NCI-H748 (cell line): ENCODE data around the gene C16orf89.
"Not testable (repeated sequence)": the region's sequence is repeated elsewhere in the genome, so short reads cannot be mapped to it uniquely, and the experiment has no call there.

Source experiments
- DNase-seq: peaks from one replicate; lab custom pipeline; 2025; ENCODE audit not compliant: unreplicated experiment; lab: John Stamatoyannopoulos, UW

C16orf89 gene

DNA sequence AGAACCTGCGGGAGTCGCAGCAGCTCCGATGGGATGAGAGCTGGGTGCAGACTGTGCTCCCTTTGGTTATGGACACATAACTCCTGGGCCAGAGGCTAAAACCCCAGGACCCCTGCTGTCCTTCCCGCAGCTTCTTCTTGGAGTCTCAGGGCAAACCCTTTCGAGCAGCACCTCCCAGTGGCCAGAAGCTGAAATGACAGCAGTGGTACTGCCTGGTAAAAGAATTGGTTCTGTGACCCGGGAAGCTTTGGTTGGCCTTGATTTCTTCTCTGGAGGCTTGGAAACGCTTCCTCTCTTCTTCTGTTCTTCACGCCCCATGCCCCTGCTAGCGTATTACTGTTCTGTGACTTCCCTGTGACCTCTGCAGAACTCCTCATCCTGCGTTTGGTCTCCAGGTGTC is 19.0 kb upstream of the C16orf89 start:
- DNase-seq = peak; percentile 27

GRCh38 chr16:5084099-5084731 is 18.5 kb upstream of the C16orf89 start:
- not testable (repeated sequence) for DNase-seq

DNA sequence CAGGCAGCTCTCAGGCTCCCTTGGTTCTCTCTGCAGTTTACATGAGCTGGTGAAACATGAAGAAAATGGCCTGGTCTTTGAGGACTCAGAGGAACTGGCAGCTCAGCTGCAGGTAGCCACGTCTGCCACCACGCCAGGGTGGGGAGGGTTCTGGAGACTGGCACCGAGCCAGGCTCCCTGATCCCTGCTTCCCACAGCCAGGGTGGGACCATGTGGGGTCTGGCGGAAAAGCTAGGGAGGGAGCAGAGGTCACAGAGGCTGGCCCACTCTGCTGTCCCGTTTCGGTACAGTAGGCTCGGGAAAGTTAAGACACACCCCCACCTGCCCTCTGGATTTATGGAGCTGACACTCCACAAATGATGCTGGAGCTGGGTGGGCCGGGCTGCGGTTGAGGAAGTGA is 17.9 kb upstream of the C16orf89 start:
- DNase-seq = not testable (repeated sequence)

GRCh38 chr16:5080996-5081395 is 15.2 kb upstream of the C16orf89 start:
- not testable (repeated sequence) for DNase-seq

GRCh38 chr16:5080461-5080860 is 14.7 kb upstream of the C16orf89 start:
- not testable (repeated sequence) for DNase-seq

DNA sequence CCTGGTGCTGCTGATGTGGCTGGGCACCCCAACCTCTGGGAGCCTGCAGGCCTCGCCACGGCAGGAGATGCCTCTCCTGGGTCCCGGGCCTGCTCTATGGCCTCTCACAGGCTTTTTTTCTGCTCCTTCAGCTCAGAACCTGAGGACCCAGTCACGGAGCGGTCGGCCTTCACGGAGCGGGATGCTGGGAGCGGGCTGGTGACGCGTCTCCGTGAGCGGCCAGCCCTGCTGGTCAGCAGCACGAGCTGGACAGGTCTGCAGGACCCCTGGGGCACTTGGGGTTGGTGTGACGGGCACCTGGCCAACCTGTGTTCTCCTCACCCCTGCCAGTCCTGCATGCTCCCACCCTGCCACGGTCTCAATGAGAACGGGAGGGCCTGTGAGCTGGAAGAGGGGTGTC is 12.9 kb upstream of the C16orf89 start:
- no peak for DNase-seq

- DNase-seq = no peak
Measured at GRCh38 chr16:5077304-5077703, 11.5 kb upstream of the C16orf89 start.

GRCh38 chr16:5075637-5076036 is 9.9 kb upstream of the C16orf89 start:
- DNase-seq = no peak

DNA sequence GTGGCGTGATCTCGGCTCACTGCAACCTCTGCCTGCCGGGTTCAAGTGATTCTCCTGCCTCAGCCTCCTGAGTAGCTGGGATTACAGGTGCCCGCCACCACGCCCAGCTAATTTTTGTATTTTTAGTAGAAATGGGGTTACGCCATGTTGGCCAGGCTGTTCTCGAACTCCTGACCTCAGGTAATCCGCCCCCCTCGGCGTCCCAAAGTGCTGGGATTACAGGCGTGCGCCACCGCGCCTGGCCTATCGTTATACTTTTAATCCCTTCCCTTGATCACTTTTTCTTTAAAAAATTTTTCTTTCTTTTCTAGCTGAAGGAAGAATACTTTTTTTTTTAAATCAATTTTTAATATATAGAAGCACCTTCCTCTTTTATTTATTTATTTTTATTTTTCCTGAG is 8.0 kb upstream of the C16orf89 start:
- DNase-seq = not testable (repeated sequence)

DNA sequence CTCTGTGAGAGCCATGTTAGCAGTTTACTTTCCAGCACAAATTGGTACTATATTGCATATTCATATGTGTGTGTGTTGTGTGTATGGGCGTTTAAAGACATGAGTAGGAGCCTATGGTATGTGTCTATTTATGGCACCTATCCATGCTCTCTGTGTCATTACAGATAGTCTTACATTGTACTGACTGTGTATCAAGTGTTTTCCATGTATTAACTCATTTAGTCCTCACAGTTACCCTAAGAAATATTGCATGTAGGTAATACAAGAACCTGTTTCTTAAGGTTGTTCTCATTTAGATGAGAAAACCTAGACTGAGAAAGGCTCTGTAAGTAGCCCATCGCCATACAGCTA is 7.5 kb upstream of the C16orf89 start:
- no peak for DNase-seq

DNA sequence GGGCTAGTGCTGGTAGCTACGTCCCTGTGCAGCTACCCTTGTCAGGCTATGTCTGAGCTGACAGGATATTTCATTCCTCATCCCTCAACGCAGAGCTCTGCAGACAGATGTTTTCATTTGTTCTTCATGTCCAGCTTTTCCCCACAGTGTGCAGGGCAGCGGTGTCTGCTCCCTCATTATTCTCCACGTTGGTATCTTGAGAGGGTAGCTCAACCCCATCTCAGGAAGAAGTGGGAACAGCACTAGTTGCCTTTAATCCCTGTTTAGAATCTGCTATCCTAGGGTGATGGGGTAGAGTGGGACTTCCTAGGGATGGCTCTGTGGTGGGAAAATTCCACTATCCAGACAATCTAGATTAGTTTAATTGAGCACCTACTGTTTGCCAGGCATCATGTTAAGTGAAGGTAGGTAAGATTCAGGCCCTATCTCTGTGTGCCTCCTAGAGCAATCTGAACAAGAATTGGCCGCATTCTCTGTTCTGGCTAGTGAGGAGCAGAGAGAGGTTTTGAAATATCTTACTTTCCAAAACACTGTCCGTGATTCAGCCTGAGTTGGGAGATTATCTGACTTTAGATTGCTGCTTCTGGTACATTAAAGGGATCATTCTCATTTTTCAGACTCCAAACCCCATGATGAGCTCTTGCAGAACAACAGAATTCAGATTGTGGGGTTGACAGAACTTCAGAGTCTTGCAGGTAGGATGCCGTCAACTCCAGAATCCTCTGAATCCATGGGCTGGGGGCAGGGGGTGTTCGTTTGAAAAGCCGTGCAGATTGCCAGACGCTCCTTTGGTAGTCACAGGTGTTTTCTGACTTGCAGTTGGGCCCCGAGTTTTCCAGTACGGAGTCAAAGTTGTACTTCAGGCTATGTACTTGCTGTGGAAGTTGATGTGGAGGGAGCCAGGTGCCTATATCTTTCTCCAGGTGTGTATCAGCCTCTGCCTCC is 6.8 kb upstream of the C16orf89 start:
- no peak for DNase-seq

DNA sequence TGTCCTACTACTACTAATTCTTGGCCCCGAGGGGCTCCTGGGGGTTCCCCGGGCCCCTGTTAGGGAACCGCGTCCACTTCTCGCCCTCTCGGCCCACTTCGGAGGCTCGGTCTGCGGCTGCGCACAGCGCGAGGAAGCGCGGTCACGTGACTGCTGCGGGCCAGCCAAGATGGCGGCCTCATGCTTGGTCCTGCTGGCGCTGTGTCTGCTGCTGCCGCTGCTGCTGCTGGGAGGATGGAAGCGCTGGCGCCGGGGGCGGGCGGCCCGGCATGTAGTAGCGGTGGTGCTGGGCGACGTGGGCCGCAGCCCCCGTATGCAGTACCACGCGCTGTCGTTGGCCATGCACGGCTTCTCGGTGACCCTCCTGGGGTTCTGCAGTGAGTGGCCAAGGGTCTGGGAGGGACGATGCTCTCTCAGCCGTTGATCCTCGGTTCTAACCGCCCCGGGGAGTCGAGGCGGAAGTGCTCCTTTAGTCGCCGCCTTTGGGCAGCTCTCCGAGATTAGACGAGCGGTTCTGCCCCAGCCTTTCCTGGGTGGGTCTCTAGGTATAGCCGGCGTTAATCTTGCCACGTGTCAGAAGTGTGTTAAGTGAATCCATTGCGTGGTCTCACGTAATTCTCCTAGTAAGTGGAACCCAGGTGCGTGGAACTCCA is 6.1 kb upstream of the C16orf89 start, which contains the start of gene ALG1:
Gene ALG1 (plus strand): TSS at position 163 of the 653 bp plus-strand sequence. CDS start 7 bp downstream, at position 170.
- DNase-seq = peak; percentile 83

DNA sequence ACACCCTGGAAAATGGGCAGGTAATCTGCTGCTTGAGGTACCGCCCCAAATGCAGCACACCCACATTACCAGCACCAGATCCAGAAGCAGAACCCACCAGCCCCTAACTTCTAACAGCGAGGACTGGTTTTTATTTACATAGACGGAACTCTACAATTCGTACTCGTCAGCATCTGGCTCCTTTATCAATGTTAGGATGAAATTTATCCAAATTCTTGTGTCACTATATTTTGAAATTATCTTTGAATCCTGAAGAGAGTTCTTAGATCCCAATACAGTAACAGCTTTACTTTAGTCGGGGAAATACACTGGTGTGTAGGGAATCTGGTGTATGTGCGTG is 5.6 kb upstream of the C16orf89 start:
- no peak for DNase-seq

DNA sequence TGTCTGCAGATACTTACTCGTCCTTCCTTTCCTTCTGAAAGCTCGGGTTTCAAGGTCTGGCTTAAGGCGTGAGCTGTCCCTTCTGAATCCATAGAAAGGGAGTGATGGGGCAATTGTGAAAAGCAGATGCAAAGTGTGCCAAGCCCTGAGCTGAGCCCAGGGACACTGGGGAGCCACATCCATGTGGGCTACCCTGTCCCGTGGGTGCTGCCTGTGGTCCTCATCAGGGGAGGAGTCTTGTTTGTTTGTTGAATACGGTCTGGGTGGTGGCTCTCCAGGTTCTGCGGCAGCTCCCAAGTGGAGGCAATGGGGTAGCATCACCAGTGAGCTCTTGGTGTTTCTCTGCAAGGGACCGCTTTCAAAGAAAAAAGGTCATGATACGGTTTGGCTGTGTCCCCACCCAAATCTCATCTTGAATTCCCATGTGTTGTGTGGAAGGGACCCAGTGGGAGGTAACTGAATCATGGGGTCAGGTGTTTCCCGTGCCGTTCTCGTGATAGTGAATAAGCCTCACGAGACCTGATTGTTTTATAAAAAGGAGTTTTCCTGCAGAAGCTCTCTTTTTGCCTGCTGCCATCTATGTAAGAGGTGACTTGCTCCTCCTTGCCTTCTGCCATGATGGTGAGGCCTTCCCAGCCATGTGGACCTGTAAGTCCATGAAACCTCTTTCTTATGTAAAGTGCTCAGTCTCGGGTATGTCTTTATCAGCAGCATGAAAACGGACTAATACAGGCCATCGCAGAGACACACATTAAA is 4.9 kb upstream of the C16orf89 start:
- DNase-seq = no peak

DNA sequence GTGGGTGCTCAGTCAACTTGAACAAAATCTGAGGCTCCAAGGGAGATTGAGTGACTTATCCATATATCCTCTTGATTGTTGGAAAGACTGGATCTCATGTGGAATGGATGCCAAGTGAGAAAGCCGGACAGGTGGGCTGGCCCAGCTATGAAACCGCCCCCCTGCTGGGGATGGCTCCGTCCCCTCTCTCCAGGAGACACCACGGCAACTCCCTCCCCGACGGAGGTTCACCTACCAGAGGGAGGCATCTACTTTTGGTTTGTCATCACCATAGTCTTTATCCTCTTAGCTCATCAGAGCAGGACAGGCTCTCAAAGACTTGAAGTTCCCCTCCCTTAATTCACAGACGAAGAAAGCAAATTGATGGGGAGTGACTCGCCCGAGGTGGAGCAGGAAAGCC is 4.1 kb upstream of the C16orf89 start:
- DNase-seq = no peak

- DNase-seq = no peak
Measured at GRCh38 chr16:5069048-5069447, 3.3 kb upstream of the C16orf89 start.

GRCh38 chr16:5066511-5066910 is 755 bp upstream of the C16orf89 start:
- no peak for DNase-seq

DNA sequence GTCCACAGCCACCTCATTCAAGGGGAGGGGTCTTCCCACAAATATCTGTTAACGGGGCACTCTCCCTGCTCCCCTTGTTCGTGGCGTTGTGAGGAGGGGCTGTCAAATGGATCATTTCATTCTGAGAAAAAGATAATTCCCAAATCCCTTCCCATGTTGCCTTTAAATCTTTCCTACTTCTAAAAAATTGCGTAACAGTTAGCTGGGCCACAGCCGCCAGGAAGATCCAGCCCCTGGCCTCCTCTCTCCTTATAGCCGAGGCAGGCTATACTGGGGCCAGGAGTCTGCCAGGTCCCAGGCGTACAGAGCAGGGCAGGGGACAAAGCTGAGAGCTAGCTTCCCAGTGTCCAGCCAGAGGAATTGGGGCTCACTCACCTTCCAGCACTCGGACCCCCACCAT is 430 bp downstream of the C16orf89 start:
- no peak for DNase-seq

DNA sequence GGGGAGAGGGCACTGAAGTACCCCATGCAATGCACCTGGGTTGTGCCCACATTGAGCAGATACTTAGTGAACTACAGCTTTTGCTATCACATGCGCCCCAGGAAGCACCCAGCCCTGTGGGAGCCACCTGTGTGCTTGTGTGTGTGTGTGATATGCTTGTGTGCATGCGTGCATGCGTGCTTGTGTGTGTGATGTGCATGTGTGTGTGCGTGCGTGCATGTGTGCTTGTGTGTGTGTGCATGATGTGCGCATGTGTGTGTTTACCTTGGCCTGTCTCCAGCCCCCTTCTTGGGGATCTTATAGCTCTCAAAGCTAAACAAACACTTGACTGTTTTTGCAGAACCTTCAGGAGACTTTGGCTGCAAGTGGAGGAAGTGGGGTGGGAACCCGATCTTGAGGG is 841 bp downstream of the C16orf89 start:
- DNase-seq = peak; percentile 26

GRCh38 chr16:5062790-5063765 is 2.7 kb downstream of the C16orf89 start:
- DNase-seq = peak; percentile 10
